GM19035 (cell line): ENCODE data around the gene NPM3.

Experiments used
- ATAC-seq: cut with Tn5 transposase; IDR thresholded peaks from one replicate; pipeline ENCODE4 v1.9.1; 2021; ENCODE audit not compliant: unreplicated experiment

NPM3 gene

DNA sequence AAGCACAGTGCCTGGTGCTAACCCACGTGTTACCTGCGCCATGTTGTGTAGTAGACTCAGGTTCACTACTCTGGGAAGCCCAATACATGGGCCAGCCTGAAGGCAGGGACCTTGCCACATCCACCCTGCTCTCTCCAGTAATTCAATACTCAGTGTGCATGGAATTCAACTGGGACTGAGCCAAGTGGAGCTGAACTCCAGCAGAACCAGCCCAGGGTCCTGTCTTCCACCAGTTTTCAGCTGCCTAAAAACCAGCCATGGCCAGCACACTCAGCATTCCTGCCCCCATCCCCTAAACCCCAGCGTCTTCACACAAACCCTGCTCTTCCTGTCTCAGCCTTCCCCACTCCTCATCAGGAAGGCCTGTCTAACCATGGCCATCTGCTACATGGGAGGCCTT is 22.7 kb downstream of the NPM3 start:
- no peak for ATAC-seq

DNA sequence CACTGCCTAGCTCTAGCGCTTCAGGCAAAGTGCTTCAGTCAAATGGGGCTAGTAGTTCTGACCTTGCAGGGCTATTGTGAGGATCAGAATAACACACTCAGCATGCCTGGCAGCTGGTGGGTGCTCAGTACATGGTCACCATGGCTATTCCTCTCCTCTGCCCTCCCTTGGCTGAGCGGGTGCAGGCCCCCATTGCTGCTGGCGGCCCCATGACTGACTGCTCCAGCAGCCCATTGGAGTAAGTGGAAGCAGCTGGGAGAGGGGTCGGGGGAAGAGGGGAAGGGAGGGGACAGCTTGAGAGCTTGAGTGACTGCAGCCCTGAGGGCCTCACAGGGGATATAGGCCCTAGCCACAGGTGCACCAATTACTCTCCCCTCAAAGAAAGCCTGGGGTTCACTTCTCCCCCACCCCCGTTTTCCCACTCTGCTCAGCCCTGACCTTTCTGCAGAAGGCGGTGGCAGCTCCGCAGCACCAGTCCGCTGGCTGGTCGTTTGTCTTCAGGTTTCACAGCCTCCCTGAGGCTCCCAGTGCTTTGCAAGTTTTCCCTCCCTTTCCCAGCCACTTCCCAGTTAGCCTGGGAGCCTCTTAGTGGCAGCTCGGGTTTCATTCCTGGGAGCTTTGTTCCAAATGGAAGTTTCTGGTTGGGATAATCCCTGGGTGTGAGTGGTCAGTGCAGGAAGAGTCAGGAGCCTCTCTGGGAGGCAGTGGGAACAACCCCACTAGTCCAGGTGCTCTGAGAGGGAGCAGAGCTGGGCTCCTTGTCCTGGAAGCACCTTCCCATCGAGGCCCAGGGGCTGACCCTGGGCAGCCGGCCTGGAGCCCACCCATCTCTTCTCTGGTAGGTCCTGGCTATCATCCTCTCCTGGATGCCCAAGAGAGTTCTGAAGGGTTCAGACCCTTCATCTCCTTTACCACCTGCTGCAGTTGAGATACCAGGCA is 23.7 kb downstream of the NPM3 start:
- ATAC-seq: no peak

DNA sequence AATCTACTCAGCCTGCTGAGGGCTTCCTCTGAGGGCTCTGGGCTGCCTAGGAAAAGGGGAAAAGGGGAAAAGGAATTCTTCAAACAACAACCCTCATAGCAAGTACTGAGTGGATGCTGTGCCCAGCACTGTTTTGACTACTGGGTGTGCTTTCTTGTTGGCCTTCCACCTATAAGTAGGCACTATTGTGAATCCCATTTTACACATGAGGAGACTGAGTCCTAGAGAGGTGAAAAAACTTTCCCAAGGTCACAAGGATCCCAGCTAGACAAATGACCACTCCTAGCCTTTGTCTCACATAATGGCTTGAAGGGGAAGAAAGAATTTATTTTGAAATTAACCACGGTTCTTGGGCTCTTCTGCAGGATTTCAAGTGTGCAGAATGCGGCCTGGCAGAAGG is 24.4 kb downstream of the NPM3 start:
- ATAC-seq: no peak

DNA sequence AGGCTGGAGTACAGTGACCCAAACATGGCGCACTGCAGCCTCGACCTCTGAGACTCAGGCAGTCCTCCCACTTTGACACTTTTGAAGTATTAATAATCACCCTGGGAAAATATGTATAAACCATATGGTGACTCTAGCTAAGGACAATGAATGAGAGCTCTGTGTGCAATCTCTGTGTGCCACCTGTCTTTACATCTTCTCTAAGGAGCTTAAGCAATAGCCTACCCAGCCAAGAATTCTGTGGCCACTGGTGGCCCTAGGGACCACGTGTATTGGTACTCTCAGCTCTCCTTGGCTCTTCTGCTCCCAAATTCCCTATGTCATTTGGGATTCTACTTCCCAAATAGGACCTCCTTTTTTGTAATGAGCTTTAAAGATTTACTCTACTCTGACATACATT is 31.0 kb downstream of the NPM3 start:
- no peak for ATAC-seq

DNA sequence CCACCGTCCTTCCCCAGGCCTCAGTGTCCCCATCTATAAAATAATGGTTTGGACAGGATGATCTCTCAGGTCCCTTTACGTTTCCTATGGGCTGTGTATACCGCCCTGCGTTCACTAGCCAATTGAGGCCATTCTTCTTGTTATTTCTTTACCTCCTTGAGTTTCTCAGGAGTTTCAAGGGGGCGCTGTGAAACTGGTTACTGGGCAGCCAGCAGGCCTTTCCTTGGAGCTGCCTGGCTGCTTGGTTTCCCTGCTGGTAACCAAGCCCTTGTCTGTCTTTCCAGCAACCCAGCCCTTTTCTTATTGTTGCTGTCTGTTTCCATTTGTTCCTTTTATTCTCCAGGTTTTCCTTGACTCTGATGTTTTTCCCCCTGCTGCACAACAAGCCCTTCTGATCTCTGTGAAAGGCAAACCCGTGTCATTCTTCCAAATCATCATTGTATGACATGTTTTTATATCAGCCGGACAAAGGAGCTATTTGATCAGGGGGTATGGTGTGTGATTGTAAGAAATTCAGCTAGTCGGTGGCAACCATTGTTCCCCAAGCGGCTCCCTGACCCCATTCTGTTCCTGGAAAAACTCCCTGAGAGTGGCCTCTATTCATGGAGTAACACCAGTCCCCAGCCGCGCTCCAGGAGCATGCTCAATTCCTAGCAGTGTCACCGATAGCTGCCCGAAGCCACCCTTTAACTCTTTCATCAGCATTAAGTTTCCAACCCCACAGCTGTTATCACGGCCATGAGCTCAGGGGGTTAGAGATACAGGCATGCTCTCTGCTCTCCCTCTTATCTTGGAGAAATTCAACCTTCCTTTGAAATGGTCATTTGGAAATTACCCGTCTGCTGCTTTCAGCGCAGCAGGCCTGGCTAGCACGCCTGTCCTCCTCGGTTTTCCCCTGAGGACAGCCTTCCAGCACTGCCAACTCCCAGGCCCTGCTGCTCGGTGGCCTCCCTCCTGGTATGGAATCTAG is 33.9 kb downstream of the NPM3 start:
- no peak for ATAC-seq

DNA sequence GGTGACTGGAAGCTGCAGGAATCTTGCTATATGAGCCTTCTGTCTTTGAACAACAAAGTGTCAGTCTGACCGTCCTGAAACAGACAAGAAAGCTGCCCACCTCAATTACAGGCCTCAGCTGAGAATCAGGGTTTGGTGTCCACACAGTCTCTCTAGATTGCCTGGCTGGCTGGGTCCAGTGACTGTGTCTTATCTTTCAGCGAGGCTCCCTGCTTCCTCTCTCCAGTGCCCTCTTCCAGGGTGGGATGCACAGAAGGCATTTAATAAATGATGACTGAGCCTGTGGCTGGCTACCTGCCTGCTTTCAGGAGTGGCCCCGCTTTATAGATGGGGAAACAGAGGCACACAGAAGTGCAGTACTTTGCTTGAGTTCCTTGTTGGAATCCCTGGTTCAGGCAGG is 34.8 kb downstream of the NPM3 start:
- no peak for ATAC-seq

DNA sequence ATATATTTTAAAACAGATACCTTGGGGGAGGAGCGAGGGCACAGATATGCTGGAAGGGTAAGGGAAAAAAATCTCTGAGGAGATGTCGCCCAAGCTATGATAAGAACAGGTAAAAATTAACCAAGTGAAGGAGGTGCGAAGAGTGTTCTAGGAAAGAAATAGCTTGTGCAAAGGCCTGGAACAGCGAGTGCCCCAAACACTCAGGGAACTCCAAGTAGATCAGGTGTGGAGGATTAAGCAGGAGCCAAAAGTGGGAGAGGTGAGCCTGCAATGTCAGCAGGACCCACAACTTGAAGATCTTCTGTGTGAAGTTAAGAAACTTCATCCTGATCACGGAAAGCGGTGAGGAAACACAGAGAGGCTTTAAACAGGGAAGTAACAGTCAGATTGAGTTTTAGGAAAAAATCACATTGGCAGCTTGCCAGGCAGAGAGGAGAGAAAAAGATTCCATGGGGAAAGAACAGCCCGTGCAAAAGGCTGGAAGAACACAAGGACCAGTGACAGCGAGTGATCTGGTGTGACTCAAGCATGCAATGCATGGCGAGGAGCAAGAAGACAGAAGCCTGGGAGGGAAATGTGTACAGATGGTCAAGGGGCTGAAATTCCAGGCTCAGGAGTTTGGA is 38.1 kb downstream of the NPM3 start:
- ATAC-seq: no peak

DNA sequence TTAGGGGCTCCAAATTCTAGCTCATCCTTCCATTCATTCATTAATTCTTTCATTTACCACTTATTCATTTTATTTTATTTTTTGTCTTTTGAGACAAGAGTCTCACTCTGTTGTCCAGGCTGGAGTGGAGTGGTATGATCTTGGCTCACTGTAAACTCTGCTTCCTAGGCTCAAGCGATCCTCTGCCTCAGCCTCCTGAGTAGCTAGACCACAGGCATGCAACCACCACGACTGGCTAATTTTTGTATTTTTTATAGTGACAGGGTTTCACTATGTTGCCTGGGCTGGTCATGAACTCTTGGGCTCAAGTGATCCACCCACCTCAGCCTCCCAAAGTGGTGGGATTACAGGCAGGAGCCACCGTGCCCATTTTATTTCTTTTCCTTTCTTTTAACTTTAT is 39.0 kb downstream of the NPM3 start:
- no peak for ATAC-seq

DNA sequence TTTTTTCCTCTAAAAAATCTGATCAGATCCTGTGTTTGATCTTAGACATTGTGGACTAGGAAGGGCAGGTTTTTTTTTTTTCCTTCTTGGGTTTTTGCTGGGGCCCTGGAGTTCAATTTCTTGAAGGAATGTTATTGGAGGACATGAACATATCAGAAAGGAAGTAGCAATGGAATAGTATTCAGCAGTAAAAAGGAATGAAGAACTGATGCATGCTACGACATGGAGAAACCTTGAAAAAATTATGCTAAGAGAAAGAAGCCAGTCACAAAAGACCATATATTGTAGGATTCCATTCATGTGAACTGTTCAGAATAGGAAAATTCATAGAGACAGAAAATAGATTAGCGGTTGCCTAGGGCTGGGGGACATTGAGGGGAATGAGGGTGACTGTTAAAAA is 41.3 kb downstream of the NPM3 start:
- ATAC-seq: no peak

DNA sequence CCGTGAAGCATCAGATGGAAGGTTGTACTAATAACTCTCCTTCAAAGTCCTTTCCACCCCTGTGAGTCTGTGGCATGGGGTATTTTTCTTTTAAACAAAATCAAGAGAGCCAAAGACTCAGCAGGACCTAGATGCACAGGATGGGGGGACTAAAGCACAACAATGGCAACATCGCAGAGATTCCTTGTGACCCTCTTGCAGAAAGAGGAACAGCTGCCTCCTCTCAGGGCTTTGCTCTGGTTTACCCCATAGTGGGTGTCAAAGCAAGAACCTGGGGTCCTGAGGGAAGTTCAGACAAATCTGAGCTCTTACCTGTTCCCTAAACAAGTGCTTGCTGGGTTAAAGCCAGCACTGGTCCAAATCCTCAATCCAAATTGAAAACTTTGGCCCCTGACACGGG is 46.6 kb downstream of the NPM3 start:
- ATAC-seq: no peak

DNA sequence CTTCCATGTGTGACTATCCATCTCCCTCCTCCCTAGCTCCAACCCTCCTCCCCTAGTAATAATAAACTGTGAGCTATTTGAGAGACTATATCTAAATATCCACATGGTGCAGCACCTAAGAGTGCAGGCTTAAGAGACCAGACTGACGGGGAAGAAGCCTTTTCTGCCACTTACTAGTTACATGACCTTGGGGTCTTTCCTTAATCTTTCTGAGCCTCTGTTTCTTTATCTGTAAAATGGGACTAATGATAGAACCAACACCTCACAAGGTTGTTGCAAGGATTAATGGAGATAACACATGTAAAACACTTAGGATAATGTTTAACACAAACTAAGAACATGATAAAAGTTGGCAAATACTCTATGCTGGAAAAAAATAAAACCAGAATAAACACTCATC is 51.1 kb downstream of the NPM3 start:
- no peak for ATAC-seq
